H1 (cell line): ENCODE measurements around the gene ASPRV1. TPM values are rescaled to one million over a fixed set of nuclear protein-coding genes. Genes with fewer than 3 reads are reported as not detected.

Experiments used
- CTCF ChIA-PET: fragments of 300-600 bp; sonication (Branson Sonifier 250); formaldehyde crosslinking; loops from one replicate; lab custom pipeline; 2021; ENCODE audit not compliant: partially characterized antibody; lab: Charles Lee
- POLR2A ChIA-PET: fragments of 300-600 bp; sonication (Branson Sonifier 250); formaldehyde crosslinking; loops from one replicate; lab custom pipeline; 2021; ENCODE audit warnings: inconsistent platforms; ENCODE audit not compliant: partially characterized antibody; lab: Charles Lee
- DNase-seq, 2 experiments: peaks; one replicate each; pipeline versions ENCODE4 v3.0.0 to v3.0.0-alpha.2; 2010 to 2022; ENCODE audit warnings: low spot score in 2 of 2, low read depth in 1 of 2, mixed read lengths in 1 of 2
- FAIRE-seq: peaks from 2 replicates; lab custom pipeline; 2011; peaks lifted over from hg19 to GRCh38; lab: Jason Lieb, UNC
- H2AFZ ChIP-seq: 2 replicates; pipeline ENCODE4 v1.8.1; 2012; ENCODE audit warnings: low read length, inconsistent platforms
- H2AK5ac ChIP-seq: 2 replicates; pipeline ENCODE4 v1.6.1; 2013; ENCODE audit warnings: low read depth, low read length
- H2BK120ac ChIP-seq: replicated peaks from 2 replicates; pipeline ENCODE3; 2013; ENCODE audit warnings: low read depth, low read length, inconsistent platforms
- H2BK12ac ChIP-seq: 2 replicates; pipeline ENCODE4 v1.6.1; 2013; ENCODE audit warnings: low read depth, low read length
- H2BK15ac ChIP-seq: 2 replicates; pipeline ENCODE4 v1.6.1; 2013; ENCODE audit warnings: low read length
- H2BK20ac ChIP-seq: 2 replicates; pipeline ENCODE4 v1.6.1; 2013; ENCODE audit warnings: low read length
- H2BK5ac ChIP-seq: 2 replicates; pipeline ENCODE4 v1.6.1; 2013; ENCODE audit warnings: low read depth, low read length
- H3K14ac ChIP-seq: 2 replicates; pipeline ENCODE4 v1.6.1; 2013; ENCODE audit warnings: inconsistent platforms; ENCODE audit not compliant: insufficient read length
- H3K18ac ChIP-seq: 2 replicates; pipeline ENCODE4 v1.6.1; 2013; ENCODE audit warnings: low read length; ENCODE audit errors: extremely low read depth
- H3K23ac ChIP-seq: 2 replicates; pipeline ENCODE4 v1.6.1; 2013; ENCODE audit warnings: inconsistent platforms; ENCODE audit not compliant: insufficient read length
- H3K23me2 ChIP-seq: 2 replicates; pipeline ENCODE4 v1.6.1; 2013; ENCODE audit warnings: low read depth, low read length
- H3K27ac ChIP-seq: 2 replicates; pipeline ENCODE4 v1.6.1; 2011; ENCODE audit warnings: low read depth, low read length, inconsistent platforms
- H3K27me3 ChIP-seq, 4 experiments: replicated peaks in 1 of 4; 1 replicate in 1 of 4; 2 replicates in 3 of 4; pipeline versions ENCODE4 v1.6.1 to v1.8.1; 2011 to 2013; ENCODE audit warnings: low read length in 3 of 4, mild to moderate bottlenecking in 3 of 4, inconsistent platforms in 2 of 4, mixed read lengths in 2 of 4, moderate library complexity in 1 of 4; ENCODE audit not compliant: control insufficient read depth in 3 of 4, insufficient read depth in 3 of 4; ENCODE audit errors: extremely low read depth in 1 of 4
- H3K36me3 ChIP-seq, 4 experiments: 2 replicates each; pipeline versions ENCODE4 v1.6.1 to v1.8.1; 2011 to 2013; ENCODE audit warnings: mild to moderate bottlenecking in 4 of 4, low read length in 3 of 4, moderate library complexity in 2 of 4, control low read depth in 1 of 4, inconsistent platforms in 1 of 4; ENCODE audit not compliant: insufficient read depth in 4 of 4, control insufficient read depth in 2 of 4
- H3K4ac ChIP-seq: replicated peaks from 2 replicates; pipeline ENCODE3; 2013; ENCODE audit warnings: low read length, low read depth, mixed read lengths, inconsistent platforms; ENCODE audit not compliant: insufficient read length
- H3K4me1 ChIP-seq, 4 experiments: replicated peaks in 1 of 4; 1 replicate in 1 of 4; 2 replicates in 3 of 4; pipeline versions ENCODE4 v1.6.1 to v1.8.1; 2011 to 2013; ENCODE audit warnings: low read length in 3 of 4, inconsistent platforms in 2 of 4, mixed read lengths in 1 of 4; ENCODE audit not compliant: insufficient read depth in 4 of 4, control insufficient read depth in 3 of 4
- H3K4me2 ChIP-seq, 2 experiments: 2 replicates each; pipeline versions ENCODE4 v1.6.1 to v1.8.1; 2011 to 2013; ENCODE audit warnings: low read depth in 2 of 2, low read length in 2 of 2, control low read depth in 1 of 2, inconsistent platforms in 1 of 2, mild to moderate bottlenecking in 1 of 2; ENCODE audit not compliant: insufficient read depth in 1 of 2
- H3K4me3 ChIP-seq, 4 experiments: fragments of 200-600, 300-600 bp in 1 of 4; sonication (generic), shearing (Covaris generic), sonication (Bioruptor Twin) in 1 of 4; 2 replicates each; pipeline versions ENCODE4 v1.5.1 to v1.8.1; 2011 to 2016; ENCODE audit warnings: low read length in 4 of 4, low read depth in 3 of 4, control low read depth in 2 of 4, inconsistent platforms in 2 of 4, mild to moderate bottlenecking in 2 of 4, mixed read lengths in 1 of 4, moderate library complexity in 1 of 4; ENCODE audit not compliant: insufficient read depth in 2 of 4; ENCODE audit errors: extremely low read depth in 1 of 4
- H3K56ac ChIP-seq: replicated peaks from 2 replicates; pipeline ENCODE3; 2013; ENCODE audit warnings: low read depth, mild to moderate bottlenecking, mixed read lengths, low read length, inconsistent platforms; ENCODE audit not compliant: insufficient read length
- H3K79me1 ChIP-seq: 2 replicates; pipeline ENCODE4 v1.6.1; 2013; ENCODE audit warnings: low read depth, low read length, control low read depth
- H3K79me2 ChIP-seq, 2 experiments: 2 replicates each; pipeline versions ENCODE4 v1.6.1 to v1.8.1; 2012 to 2013; ENCODE audit warnings: low read length in 2 of 2, mild to moderate bottlenecking in 2 of 2, inconsistent platforms in 1 of 2; ENCODE audit not compliant: insufficient read depth in 2 of 2, control insufficient read depth in 1 of 2
- H3K9ac ChIP-seq, 4 experiments: replicated peaks in 1 of 4; 1 replicate in 1 of 4; 2 replicates in 3 of 4; pipeline versions ENCODE4 v1.6.1 to v1.8.1; 2011 to 2013; ENCODE audit warnings: low read depth in 3 of 4, low read length in 3 of 4, control low read depth in 2 of 4, mild to moderate bottlenecking in 2 of 4, moderate library complexity in 2 of 4, inconsistent platforms in 1 of 4; ENCODE audit errors: extremely low read depth in 1 of 4
- H3K9me3 ChIP-seq, 2 experiments: 2 replicates each; pipeline versions ENCODE4 v1.6.1 to v1.8.1; 2012 to 2013; ENCODE audit warnings: mild to moderate bottlenecking in 2 of 2, moderate library complexity in 2 of 2, control low read depth in 1 of 2, inconsistent platforms in 1 of 2, low read depth in 1 of 2, low read length in 1 of 2, mixed read lengths in 1 of 2; ENCODE audit not compliant: insufficient read depth in 2 of 2
- H4K20me1 ChIP-seq, 2 experiments: replicated peaks in 1 of 2; 2 replicates each; pipeline versions ENCODE3 to v1.8.1; 2011 to 2013; ENCODE audit warnings: inconsistent platforms in 2 of 2, low read length in 2 of 2, mild to moderate bottlenecking in 1 of 2; ENCODE audit not compliant: insufficient read depth in 2 of 2, control insufficient read depth in 1 of 2
- H4K5ac ChIP-seq: 2 replicates; pipeline ENCODE4 v1.6.1; 2013; ENCODE audit warnings: low read length, low read depth, mixed read lengths, inconsistent platforms; ENCODE audit not compliant: insufficient read length
- H4K8ac ChIP-seq: 2 replicates; pipeline ENCODE4 v1.8.0; 2013; ENCODE audit warnings: mild to moderate bottlenecking, moderate library complexity, low read length, inconsistent platforms; ENCODE audit not compliant: insufficient read depth; ENCODE audit errors: extremely low read depth
- H4K91ac ChIP-seq: replicated peaks from 2 replicates; pipeline ENCODE3; 2013; ENCODE audit warnings: low read length, mixed read lengths, inconsistent platforms; ENCODE audit not compliant: insufficient read length
- BCL11A ChIP-seq, 2 experiments: IDR thresholded peaks; one replicate each; pipeline ENCODE4 v1.6.1; 2011; ENCODE audit warnings: low read depth in 2 of 2, low read length in 2 of 2, mild to moderate bottlenecking in 2 of 2
- BRCA1 ChIP-seq: IDR thresholded peaks from 2 replicates; pipeline ENCODE4 v1.6.1; 2012; ENCODE audit warnings: low read depth, low read length, improper control_type of control experiment
- CEBPB ChIP-seq: IDR thresholded peaks from 2 replicates; pipeline ENCODE4 v1.6.1; 2012; ENCODE audit warnings: low read depth, low read length
- GTF2F1 ChIP-seq: IDR thresholded peaks from 2 replicates; pipeline ENCODE4 v1.6.1; 2012; ENCODE audit warnings: low read depth, low read length, improper control_type of control experiment, borderline replicate concordance
- HDAC6 ChIP-seq: IDR thresholded peaks from one replicate; pipeline ENCODE4 v1.7.1; 2012; ENCODE audit warnings: low read depth, mild to moderate bottlenecking, inconsistent platforms, low read length, moderate library complexity
- KDM4A ChIP-seq: IDR thresholded peaks from one replicate; pipeline ENCODE4 v1.7.1; 2012; ENCODE audit warnings: low read depth, mild to moderate bottlenecking, moderate library complexity, low read length, inconsistent platforms; ENCODE audit not compliant: severe bottlenecking
- POLR2AphosphoS5 ChIP-seq: IDR thresholded peaks from 2 replicates; pipeline ENCODE4 v1.6.1; 2011; ENCODE audit warnings: low read depth, low read length
- POU5F1 ChIP-seq: IDR thresholded peaks from 2 replicates; pipeline ENCODE4 v1.6.1; 2011; ENCODE audit warnings: low read depth, mild to moderate bottlenecking, low read length, moderate library complexity
- RAD21 ChIP-seq, 2 experiments: IDR thresholded peaks in 1 of 2; conservative IDR thresholded peaks in 1 of 2; 2 replicates each; pipeline ENCODE4 v1.6.1; 2011; ENCODE audit warnings: low read depth in 2 of 2, low read length in 2 of 2, improper control_type of control experiment in 1 of 2, inconsistent platforms in 1 of 2, mild to moderate bottlenecking in 1 of 2, moderate library complexity in 1 of 2
- SIX5 ChIP-seq: IDR thresholded peaks from 2 replicates; pipeline ENCODE4 v1.6.1; 2011; ENCODE audit warnings: mild to moderate bottlenecking, low read depth, low read length
- SP1 ChIP-seq: IDR thresholded peaks from 2 replicates; pipeline ENCODE4 v1.6.1; 2011; ENCODE audit warnings: low read depth, low read length
- WGBS, 2 experiments: shearing (Covaris generic) in 1 of 2; methylation state at CpG; one replicate each; pipeline versions ENCODE4 v1.1.6 to v1.1.7; 2013 to 2015; ENCODE audit warnings: low lambda C conversion rate in 2 of 2, mixed read lengths in 2 of 2, inconsistent platforms in 1 of 2, low coverage in 1 of 2, missing lambda C conversion rate in 1 of 2; ENCODE audit not compliant: insufficient replicate concordance in 2 of 2, insufficient coverage in 1 of 2, insufficient read length in 1 of 2; ENCODE audit errors: extremely low coverage in 1 of 2, missing lambda C conversion rate in 1 of 2; 5-methylcytosine and 5-hydroxymethylcytosine counted together
- polyA plus RNA-seq, 7 experiments: library from polyadenylated mRNA; depleted of rRNA in 3 of 7; stranded (reverse) in 5 of 7; unstranded in 2 of 7; fragments of >200 nt in 5 of 7; fragments of 200-250 nt in 2 of 7; gene quantifications; 1 replicate in 5 of 7; 2 replicates in 1 of 7; 4 replicates in 1 of 7; pipeline versions ENCODE4 v1.2.1 to v1.2.3, GENCODE V29; 2011 to 2013; ENCODE audit warnings: missing spikeins in 2 of 7, mixed read lengths in 2 of 7
- total RNA-seq: library from RNA; stranded (reverse); fragmentation: NEBNext Ultra II Directional; extraction: Animal tissue kit (Norgen Biotek cat#: 25700); gene quantifications from 2 replicates; pipeline ENCODE4 v1.2.1, GENCODE V29; 2021
- TF ChIP-seq, protein P1 (sequence below), 3 experiments: IDR thresholded peaks; 1 replicate in 2 of 3; 2 replicates in 1 of 3; pipeline versions ENCODE4 v1.5.1 to v1.6.1; 2011; ENCODE audit warnings: low read length in 3 of 3, mild to moderate bottlenecking in 3 of 3, inconsistent platforms in 2 of 3, low read depth in 1 of 3, moderate library complexity in 1 of 3; ENCODE audit not compliant: insufficient read depth in 1 of 3; ENCODE audit errors: control extremely low read depth in 1 of 3

Gene ASPRV1
- total and polyA plus RNA-seq, 2 of the 8 experiments (the other 6 are each of a cell fraction or from before 2014, with no cell fraction given) = 0.59 to 0.95 TPM

DNA sequence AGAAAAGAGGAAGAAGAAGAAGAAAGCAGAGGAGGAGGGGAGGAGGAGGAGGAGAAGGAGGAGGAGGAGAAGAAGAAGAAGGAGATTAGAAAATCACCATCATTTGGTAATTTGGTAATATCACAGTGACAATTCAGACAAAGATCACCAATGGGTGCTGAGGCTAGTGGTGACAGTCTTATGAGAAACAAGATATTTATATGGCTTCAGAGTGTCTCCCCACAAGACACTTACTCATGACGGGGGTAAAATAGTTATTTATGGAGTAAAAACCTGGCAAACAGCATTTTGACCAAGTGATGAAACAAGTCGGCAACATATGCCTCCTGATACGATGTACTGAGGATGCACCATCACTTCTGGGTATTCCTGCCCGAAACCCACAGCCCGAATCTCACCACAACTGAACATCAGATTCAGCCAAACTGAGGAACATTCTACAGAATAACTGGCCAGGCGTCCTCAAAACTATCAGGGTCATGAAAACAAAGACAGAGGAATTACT lies 4.9 kb downstream of the ASPRV1 start:
- ChIA-PET CTCF (interaction anchor here (1.2 to 1.5 kb wide), 5 partner anchors 10 to 114 kb away, joined by 3 to 4 read pairs (median 4); no protein-coding TSS in a partner anchor), POLR2A (interaction anchor here (0.6 kb wide), 1 partner anchor 10 kb away, joined by 3 read pairs; no protein-coding TSS in a partner anchor)
- TF ChIP-seq CEBPB (no peak), POU5F1 (no peak), SIX5 (no peak), SP1 (no peak), KDM4A (no peak), BCL11A (IDR thresholded peaks at IDR 0.05; ENCODE audit: low read depth in 2 of 2, low read length in 2 of 2) (no peak), GTF2F1 (no peak), BRCA1 (no peak), HDAC6 (no peak), POLR2AphosphoS5 (no peak), RAD21 (IDR thresholded peaks at IDR 0.05 in 1 of 2, conservative IDR thresholded peaks at IDR 0.05 in 1 of 2; ENCODE audit: low read depth in 2 of 2, low read length in 2 of 2) (no peak)
- TF ChIP-seq, protein P1, sequence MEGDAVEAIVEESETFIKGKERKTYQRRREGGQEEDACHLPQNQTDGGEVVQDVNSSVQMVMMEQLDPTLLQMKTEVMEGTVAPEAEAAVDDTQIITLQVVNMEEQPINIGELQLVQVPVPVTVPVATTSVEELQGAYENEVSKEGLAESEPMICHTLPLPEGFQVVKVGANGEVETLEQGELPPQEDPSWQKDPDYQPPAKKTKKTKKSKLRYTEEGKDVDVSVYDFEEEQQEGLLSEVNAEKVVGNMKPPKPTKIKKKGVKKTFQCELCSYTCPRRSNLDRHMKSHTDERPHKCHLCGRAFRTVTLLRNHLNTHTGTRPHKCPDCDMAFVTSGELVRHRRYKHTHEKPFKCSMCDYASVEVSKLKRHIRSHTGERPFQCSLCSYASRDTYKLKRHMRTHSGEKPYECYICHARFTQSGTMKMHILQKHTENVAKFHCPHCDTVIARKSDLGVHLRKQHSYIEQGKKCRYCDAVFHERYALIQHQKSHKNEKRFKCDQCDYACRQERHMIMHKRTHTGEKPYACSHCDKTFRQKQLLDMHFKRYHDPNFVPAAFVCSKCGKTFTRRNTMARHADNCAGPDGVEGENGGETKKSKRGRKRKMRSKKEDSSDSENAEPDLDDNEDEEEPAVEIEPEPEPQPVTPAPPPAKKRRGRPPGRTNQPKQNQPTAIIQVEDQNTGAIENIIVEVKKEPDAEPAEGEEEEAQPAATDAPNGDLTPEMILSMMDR (IDR thresholded peaks at IDR 0.05; ENCODE audit: control extremely low read depth in 1 of 3, insufficient read depth in 1 of 3, low read depth in 1 of 3, low read length in 3 of 3) = no peak

More for the DNA sequence above, 4.9 kb downstream of the ASPRV1 start:
- Histone ChIP-seq H3K4me2 (no peak overlapping the region), H3K14ac (no peak overlapping the region), H3K79me1 (no peaks in the 10 kb centered on the region), H2BK5ac (no peak overlapping the region), H3K27me3 (no peaks in the 10 kb centered on the region), H2AFZ (no peak overlapping the region), H3K4me3 (no peak overlapping the region), H2AK5ac (no peak overlapping the region), H3K27ac (no peak overlapping the region), H2BK20ac (no peak overlapping the region), H4K91ac (no peak overlapping the region), H3K9ac (no peak overlapping the region), H3K4ac (no peak overlapping the region), H4K8ac (no peak overlapping the region), H3K79me2 (no peaks in the 10 kb centered on the region), H3K56ac (no peak overlapping the region), H4K5ac (no peak overlapping the region), H3K36me3 (no peaks in the 10 kb centered on the region), H4K20me1 (no peaks in the 10 kb centered on the region), H3K4me1 (peaks cover 0 to 4% (median 0%) of the 10 kb centered on the region in 4 experiments; a peak in 1 of 7 replicates), H2BK12ac (no peak overlapping the region), H3K23ac (no peak overlapping the region), H3K23me2 (no peaks in the 10 kb centered on the region), H2BK120ac (no peak overlapping the region), H3K9me3 (no peaks in the 10 kb centered on the region), H2BK15ac (no peak overlapping the region), H3K18ac (no peak overlapping the region)
- 84% methylated on average over 6 of the region's 6 CpGs; no CpG with 5 or more reads in 1 of the 2 experiments for WGBS, 2 experiments
- DNase-seq = no peak
- no peak for FAIRE-seq
